Activated CD4-positive, CD25-positive, alpha-beta regulatory T cell treated with anti-CD3 and anti-CD28 coated beads, Interleukin-2, amount 50 U/mL, for 16 hours (primary cell): ENCODE measurements around the gene APCS.

Source experiments
- DNase-seq: peaks from one replicate; pipeline ENCODE4 v3.0.0-alpha.2; 2020; ENCODE audit warnings: low read depth, low spot score

The APCS gene, protein sequence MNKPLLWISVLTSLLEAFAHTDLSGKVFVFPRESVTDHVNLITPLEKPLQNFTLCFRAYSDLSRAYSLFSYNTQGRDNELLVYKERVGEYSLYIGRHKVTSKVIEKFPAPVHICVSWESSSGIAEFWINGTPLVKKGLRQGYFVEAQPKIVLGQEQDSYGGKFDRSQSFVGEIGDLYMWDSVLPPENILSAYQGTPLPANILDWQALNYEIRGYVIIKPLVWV

DNA sequence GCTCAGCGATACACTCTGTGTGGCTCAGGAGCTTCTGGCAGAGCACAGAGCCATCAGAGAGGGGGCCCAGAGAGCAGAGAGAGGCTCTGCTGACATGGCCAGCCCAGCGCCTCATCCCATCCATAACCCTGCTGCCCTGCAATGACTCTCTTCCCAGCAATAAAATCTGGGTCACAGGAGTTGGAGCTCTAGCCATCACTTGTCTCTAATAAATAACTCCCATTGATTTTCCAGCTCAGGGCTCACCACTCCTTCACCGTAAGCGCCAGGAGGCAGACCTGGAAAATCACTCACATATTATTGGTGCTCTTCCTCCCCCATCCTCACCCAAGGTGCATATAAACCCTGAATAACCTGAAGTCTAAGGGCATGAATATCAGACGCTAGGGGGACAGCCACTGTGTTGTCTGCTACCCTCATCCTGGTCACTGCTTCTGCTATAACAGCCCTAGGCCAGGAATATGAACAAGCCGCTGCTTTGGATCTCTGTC, at the start of gene APCS:
TSS of gene APCS (plus strand) at position 366 of the 491 bp plus-strand sequence. CDS start at position 462, 96 bp downstream.
- DNase-seq, result no peak

DNA sequence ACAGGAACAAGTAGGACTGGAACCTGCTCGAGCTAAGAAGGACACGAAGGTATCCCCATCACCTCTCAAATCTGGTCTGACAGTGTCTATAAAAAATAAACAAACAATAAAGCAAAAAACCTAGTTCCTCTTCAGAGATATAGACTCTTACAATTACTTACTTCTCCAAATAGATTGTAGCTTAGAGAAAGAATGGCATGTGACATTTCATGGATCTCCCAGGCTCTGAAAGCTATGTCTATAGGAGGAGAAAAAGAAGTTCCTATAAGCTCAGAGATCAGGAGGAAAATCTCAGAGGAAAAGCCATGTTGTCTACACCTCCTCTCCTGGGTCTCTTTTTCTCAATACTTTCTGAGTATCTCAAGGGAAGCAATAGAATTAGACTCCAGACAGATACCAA, 39.5 kb upstream of the APCS start:
- no peak for DNase-seq

DNA sequence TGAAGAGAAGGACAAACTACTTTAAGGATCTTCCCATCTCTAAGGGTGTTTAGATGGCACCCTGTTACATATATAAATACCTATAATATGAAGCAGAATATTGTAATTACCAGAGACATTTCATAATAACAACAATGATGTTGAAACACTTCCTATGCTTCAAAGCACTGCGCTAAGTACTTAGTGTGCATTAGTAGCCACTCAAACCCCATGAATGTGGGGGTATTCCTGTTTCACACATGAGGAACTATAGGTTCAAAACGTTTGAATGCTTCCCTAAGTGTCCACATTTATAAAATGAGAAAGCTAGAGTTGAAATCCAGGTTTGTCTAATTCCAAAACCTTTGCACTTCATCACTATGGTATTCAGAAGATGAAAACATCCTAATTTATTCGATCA, 33.4 kb upstream of the APCS start:
- no peak for DNase-seq

DNA sequence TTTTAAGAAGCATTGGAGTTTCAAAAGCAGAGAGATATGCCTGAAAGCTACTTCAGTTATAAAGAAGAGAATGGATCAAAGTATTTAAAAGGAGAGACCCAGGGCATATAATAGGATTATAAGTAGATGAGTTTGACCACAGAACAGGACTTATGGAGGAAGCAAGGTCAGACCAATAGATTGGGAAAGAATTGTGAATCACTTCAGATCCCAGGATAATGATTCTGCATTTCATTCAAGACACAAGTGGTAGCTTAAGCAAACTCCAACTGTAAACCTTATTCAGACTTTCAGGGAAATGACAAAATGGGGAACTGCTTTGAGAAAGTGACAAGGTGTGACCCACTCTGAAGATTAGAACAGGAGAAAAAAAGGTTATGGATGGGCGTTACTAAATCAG, 32.9 kb upstream of the APCS start:
- DNase-seq, result no peak

DNA sequence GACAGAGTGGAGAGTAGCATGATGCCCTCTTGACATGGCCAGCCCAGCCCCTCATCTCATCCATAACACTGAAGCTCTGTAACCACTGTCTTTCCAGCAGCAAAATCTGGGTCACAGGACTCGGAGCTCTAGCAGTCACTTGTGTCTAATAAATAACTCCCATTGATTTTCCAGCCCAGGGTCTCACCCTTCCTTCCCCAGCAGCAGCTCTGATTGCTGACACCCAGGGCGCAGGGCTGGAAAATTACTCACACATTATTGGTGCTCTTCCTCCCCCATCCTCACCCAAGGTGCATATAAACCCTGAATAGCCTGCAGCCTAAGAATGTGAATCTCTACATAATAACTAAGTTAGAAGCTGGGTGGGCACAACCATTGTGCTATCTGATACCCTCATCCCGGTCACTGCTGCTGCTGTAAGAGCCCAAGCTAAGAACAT, 30.7 kb upstream of the APCS start:
- DNase-seq, result no peak

DNA sequence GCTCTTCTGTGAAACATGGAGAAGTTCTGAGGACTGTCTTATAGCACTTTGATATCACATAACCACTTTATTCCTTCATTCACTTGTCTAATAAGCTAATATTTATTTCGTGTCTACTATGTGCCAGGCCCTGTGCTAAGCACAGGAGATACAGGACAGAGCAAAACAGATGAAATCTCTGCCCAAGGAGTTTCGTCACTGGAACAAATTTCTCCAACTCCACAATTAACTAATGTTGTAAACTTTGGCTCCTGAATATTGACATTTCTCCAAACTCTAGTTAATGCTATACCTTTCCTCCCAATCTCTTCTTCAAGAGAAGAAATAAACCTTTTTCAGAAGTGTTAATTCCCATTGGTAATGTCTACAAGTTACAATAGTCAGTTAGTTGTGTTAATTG, 27.0 kb upstream of the APCS start:
- DNase-seq, result no peak

DNA sequence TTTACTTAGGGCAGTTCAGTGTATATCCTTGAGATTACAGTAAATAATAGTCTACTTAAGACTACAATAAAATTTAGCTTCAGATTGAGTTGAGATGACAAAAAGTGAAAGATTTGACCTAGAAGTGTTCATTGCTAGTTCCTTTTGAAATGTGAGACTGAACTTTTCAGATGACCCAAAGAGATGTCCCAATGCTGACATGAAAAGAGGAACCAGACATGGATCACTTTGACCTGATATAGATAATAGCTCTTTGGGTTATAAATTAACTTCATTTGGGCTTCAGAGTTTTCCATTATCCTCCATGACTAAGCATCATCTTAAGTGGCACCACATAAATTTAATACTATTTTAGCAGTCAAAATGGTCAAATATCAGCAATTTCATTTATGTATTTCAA, 26.1 kb upstream of the APCS start:
- no peak for DNase-seq

DNA sequence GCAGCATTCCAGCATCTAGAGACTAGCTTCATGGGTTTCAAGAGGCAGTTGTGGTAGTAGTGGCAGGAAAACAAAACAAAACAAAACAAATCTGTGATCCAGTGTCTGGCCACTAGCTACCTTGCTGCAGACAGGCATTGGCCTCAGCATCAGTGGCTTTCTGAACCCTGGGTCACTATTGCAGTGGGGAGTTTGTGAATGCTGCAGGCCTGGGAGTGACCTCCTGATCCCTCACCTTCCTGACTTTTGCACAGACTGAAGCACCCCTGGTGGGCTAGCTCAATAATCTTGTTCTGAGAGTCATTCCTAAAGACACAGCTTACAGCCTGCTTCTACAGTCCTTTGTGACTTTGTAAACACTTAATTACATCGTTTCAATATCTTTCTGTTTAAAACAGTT, 24.9 kb upstream of the APCS start:
- DNase-seq, result no peak

DNA sequence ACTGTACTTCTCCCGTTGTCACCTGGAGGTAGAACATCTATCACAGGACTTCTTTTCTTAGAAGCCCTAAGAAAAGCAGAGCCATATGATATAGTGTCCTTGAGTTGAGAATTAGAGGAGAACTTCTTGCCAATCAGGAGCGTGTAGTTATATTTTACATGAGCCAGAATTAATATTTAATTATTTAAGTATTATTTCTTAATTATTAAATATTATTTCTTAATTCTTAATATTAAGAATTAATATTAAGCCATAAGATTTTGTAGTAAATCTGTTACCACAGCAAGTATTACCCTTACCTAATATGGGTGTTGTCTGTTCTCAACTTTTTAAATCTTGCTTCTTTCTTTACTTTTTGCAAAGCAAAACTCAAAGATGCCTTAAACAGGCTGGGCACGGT, 10.2 kb upstream of the APCS start:
- DNase-seq, result no peak

DNA sequence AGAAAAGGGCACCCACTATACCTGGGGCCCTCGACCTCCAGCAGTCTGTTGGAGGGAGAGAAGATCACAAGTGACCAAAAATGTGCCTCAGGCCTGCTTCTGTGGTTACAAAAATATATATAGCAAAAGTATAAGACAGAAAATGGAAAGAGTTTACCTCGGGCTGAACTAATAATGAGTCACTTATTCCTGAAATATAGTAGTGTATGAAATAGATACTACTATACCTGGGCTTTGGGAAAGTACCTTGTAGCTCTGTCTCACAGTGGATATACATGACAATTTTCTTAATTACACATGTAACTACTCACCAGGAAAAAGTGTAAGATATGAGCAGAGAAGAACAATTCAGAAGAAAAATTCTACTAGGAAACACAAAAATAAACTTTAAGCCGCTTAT, 7.3 kb upstream of the APCS start:
- no peak for DNase-seq

DNA sequence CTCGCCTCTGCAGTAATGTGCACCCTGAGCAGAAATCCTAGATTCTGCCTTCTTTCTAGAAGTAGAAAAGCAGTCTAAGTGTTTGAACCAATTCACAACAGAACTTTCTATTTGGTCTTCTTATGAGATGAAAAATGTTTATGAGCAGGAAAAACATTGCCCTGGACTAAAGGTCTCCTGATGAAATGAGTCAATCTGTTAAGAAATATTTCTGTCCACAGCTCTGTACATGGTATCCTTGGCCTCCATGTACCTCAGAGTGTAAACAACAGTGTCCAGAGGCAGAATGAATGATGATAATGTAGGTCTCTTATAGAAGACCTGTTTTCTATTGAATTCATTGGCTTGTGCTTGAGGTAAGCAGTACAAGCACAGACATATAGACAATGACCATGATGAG, 6.2 kb upstream of the APCS start:
- DNase-seq, result no peak

DNA sequence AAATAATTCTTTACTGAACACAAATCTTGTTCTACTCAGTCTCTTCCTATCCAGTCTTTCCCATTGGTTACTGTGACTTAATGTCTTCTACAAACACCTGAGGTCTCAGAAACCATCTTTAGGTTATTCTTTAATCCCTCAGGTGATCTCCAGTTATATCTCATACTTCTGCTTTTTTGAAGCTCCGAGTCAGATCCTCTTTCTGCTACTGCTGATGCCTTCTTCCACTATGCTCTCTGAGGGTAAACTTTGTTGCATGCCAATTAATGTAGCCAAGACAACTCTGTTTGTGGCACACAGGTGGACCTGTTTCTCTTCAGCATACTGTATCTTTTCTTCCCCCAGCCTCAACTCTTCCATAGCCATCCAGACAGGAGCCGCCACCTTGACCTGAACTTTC, 3.1 kb upstream of the APCS start:
- no peak for DNase-seq

DNA sequence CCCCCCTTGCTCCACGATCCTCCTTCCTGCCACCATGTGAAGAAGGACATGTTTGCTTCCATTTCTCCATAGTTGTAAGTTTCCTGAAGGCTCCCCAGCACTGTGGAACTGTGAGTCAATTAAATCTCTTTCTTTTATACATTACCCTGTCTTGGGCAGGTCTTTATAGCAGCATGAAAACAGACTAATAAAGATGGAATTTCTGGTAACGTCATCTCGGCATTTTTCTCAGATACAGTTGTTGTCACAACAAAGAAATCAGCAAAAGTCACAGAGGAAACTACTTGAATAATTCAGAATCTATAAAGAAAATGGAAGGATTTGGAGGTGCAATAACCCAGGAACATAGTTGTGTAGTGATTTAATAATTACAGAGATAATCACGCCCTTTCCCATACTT, 4.4 kb downstream of the APCS start:
- DNase-seq, result no peak

DNA sequence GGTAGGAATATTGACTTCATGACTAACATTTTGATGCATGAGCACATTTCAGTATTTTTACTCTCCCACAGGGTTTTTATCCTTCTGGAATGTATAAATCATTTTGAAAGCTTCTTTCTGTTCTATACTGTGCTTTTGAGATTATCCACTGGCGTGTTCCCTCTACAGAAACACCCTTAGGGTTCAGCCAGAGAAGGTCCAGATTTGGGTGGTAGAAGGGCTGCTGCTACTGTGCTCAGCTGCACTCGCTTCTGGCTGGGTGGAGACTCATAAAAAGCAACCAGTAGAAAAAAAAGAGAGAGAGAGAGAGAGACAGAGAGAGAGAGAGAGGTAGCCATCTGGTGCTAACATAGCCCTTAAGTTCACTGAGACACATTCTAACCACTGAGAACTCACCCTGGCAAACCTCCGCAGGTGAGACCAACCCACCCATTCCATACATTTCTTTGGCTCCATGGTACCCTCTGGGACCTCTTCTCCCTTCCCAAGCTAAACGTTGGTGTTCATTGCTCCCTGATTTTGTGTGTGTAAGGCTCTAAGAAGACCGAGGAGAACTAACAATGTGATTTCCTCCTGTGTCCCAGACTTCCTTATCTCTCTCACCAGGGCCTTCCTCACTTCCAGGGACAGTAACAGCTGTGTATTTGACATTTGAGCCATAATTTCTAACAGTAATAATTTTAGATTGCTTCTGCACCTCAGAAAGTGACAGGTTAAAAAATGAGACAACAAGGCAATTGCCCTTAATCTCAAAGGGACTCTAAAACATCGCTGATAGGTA, 7.2 kb downstream of the APCS start:
- no peak for DNase-seq

DNA sequence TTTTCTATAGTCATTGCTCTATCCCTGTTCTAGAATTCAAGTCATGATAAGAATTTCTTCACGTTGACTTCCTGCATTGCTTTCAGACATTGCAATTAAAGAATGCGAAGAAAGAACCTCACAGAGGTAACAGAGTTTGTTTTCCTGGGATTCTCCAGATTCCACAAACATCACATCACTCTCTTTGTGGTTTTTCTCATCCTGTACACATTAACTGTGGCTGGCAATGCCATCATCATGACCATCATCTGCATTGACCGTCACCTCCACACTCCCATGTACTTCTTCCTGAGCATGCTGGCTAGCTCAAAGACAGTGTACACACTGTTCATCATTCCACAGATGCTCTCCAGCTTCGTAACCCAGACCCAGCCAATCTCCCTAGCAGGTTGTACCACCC, 10.6 kb downstream of the APCS start:
- no peak for DNase-seq

DNA sequence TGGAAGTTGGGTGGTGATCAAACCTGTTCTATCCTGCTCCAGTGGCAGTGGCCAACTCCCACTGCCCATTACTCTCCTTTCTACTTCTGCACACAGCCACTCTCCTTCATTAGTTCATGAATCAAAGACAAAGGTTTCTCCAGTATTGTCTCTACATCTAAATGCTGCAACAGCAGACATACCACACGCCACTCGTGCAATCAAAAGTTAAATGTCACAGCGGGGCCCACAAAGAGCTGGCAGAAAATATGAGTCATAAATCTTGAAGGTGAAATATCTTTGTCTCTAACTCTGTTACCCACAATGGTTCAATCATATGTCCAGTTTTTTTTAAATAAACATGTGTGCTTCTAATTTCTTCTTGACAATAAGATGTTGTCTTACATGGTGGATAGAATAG, 13.3 kb downstream of the APCS start:
- no peak for DNase-seq

DNA sequence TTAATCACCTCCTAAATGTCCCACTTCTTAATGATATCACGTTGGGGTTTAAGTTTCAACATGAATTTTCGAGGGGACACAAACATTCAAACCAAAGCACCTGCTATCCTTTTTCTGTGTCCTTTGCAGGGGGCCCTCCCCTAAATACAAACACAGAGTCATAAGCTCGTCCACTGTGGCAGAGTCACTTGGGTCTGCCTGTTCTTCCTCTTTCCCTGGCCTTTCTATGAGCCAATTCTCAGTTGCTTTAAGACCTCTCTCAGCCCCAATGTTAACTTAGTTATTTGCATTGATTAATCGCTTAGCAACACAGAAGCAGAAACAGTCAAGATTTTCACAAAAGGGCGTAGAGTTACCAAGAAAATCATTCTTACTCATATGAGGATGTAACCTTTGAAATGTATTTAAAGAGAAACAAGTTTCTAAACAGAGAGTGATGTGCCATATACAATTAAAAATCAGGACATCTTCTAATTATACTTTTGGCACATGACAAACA, 14.9 kb downstream of the APCS start:
- no peak for DNase-seq

DNA sequence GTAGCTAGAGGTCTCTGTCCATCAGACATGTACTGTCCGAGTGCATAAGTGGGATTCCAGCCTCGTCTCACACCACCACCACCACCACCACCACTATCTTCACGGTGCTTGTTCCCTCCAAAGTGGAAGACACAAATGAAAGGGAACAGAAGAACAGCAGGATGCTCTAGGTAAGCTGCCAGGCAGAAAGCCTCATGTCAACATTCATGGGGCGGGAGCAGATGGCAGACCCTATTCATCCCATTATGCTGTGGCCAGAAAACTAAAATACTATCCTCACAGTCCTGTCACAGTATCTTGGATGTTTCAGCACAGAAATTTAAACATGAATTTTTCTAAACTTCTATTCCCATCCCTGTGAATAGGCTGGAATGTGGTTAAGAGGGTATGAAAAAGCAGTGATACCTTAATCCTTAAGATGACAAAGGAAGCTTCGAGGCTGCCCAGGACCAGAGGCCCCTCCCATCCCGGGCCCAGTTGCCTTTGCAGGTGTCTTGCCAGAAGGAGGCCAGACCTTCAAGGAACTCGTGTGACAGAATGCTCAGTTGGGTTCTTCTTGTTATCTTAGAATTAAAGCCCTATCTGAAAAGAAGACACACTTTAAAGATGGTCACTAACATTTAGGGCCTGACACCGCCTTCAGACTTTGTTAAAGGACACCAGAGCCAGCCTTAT, 24.7 kb downstream of the APCS start:
- no peak for DNase-seq

DNA sequence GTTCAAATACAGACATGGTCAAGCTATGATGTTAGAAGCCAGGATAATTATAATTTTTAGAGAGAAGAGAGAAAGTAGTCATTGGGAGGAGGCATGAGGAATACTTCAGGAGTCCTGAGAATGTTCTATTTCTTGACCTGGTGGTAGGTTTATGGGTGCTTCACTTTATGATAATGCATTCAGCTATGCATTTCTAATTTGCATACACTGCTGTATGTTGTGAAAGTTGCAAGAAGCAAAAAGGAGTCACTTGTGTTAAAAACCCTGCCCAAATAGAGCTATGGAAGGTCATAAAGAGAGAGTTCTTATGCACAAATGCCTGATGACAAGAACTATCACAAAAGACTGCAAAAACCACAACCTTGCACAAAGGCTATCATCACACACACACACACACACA, 45.3 kb downstream of the APCS start:
- DNase-seq, result no peak
